Measurements from ENCODE around the gene POLR3E. TPM values are rescaled to one million over a fixed set of nuclear protein-coding genes. Genes with fewer than 3 reads are reported as not detected.

The POLR3E gene
- total RNA-seq, 1 donor from 2014 or later, result 19.5 TPM

DNA sequence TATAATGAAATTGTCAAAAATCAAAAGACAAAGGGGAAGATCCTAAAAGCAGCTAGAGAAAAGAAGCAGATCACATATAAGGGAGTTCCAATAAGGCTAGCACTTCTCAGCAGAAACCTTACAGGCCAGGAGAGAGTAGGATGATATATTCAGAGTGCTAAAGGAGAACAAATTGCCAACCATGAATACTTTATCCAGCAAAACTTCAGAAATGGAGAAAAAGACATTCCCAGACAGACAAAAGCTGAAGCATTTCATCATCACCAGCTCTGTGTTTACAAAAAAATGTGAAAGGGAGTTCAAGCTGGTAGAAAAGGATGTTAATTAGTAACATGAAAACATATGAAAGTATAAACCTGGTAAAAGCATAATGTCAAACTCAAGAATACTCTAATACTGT is 39.8 kb downstream of the POLR3E start:
- no peak overlapping the region for H3K4me3 ChIP-seq
- intact Hi-C loops (cut with DNase I), result no loop called here
- H3K4me1 ChIP-seq, result no peaks in the 10 kb centered on the region
- no peak for TF ChIP-seq CTCF (IDR thresholded peaks at IDR 0.05)
- peaks cover 0 to 20% of the 10 kb centered on the region in 2 donors for H3K9me3 ChIP-seq
- peaks cover 33 to 63% of the 10 kb centered on the region in 2 donors for H3K36me3 ChIP-seq
- no peak overlapping the region for H3K27ac ChIP-seq
- no peaks in the 10 kb centered on the region for H3K27me3 ChIP-seq
- DNase-seq (ENCODE audit: low spot score in 2 of 2), result no peak

GRCh38 chr16:22337849-22338635 is 40.8 kb downstream of the POLR3E start:
- H3K36me3 ChIP-seq, result peaks cover 28 to 64% of the 10 kb centered on the region in 2 donors
- no peaks in the 10 kb centered on the region for H3K4me1 ChIP-seq
- H3K9me3 ChIP-seq, result peaks cover 0 to 20% of the 10 kb centered on the region in 2 donors
- no peaks in the 10 kb centered on the region for H3K27me3 ChIP-seq
- no peak for DNase-seq (ENCODE audit: low spot score in 2 of 2)
- TF ChIP-seq CTCF (IDR thresholded peaks at IDR 0.05), result no peak
- no peak overlapping the region for H3K4me3 ChIP-seq
- intact Hi-C loops (cut with DNase I), result no loop called here
- H3K27ac ChIP-seq, result no peak overlapping the region

DNA sequence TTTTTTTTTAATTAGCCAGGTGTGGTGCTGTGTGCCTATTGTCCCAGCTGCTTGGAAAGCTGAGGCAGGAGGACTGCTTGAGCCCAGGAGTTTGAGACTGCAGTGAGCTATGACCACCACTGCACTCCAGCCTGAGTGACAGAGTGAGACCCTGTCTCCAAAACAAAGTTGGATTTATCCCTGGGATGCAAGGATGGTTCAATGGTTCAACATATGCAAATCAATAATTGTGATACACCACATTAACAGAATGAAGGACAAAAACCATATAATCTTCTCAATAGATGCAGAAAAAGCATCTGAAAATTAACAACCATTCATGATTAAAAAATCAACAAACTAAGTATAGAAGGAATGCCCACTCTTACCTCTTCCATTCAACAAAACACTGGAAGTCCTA is 43.7 kb downstream of the POLR3E start:
- Histone ChIP-seq H3K4me3 (no peak overlapping the region), H3K36me3 (peaks cover 7 to 35% of the 10 kb centered on the region in 2 donors), H3K4me1 (no peaks in the 10 kb centered on the region), H3K27ac (no peak overlapping the region), H3K27me3 (no peaks in the 10 kb centered on the region), H3K9me3 (peaks cover 0 to 20% of the 10 kb centered on the region in 2 donors)
- TF ChIP-seq CTCF (IDR thresholded peaks at IDR 0.05), result no peak
- intact Hi-C loops (cut with DNase I), result no loop called here
- DNase-seq (ENCODE audit: low spot score in 2 of 2), result no peak

GRCh38 chr16:22342082-22342481 is 44.9 kb downstream of the POLR3E start:
- Histone ChIP-seq H3K27me3 (no peaks in the 10 kb centered on the region), H3K36me3 (peaks cover 9 to 37% of the 10 kb centered on the region in 2 donors), H3K4me3 (no peak overlapping the region), H3K9me3 (peaks cover 0 to 10% of the 10 kb centered on the region in 2 donors), H3K27ac (no peak overlapping the region), H3K4me1 (peaks cover 4 to 5% of the 10 kb centered on the region in 2 donors)
- TF ChIP-seq CTCF (IDR thresholded peaks at IDR 0.05), result no peak
- DNase-seq (ENCODE audit: low spot score in 2 of 2), result no peak
- intact Hi-C loops (cut with DNase I), result no loop called here

DNA sequence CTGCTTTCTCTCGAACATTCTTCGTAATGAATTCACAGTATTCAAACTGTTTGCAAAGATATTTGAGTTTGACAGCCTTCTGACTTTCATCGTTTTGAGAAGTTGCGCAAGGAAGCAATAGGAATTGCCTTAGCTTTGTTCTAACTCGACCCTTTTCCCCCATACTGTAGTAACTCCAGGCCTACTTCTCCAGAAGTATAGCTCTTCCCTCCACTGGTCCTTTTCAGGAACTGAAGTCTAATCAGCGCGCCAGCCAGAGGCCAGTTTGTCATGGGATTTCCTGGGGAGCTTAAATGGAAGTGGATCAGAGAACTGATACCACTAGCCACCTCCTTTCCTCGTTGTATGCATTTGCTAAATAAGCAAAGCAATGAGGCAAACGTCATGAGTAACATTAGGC is 49.3 kb downstream of the POLR3E start:
- Histone ChIP-seq H3K4me1 (peaks cover 5% of the 10 kb centered on the region in 2 donors), H3K27ac (peak overlapping the region in 1 of 2 donors; percentile 49), H3K36me3 (peaks cover 36 to 55% of the 10 kb centered on the region in 2 donors), H3K9me3 (no peaks in the 10 kb centered on the region), H3K4me3 (no peak overlapping the region), H3K27me3 (no peaks in the 10 kb centered on the region)
- TF ChIP-seq CTCF (IDR thresholded peaks at IDR 0.05), result no peak
- intact Hi-C loops (cut with DNase I), result no loop called here
- DNase-seq (ENCODE audit: low spot score in 2 of 2), result no peak

Measured in ascending aorta (tissue), 2 donors.